IPS-NIHi7 (cell line): ENCODE data around the gene GIT2.

Experiments used
- DNase-seq: peaks from one replicate; pipeline ENCODE4 v3.0.0; 2012; ENCODE audit warnings: mixed read lengths; ENCODE audit errors: extremely low spot score

The GIT2 gene

GRCh38 chr12:109982210-109982609, 14.0 kb downstream of the GIT2 start:
- DNase-seq: no peak

GRCh38 chr12:109981311-109981710, 14.9 kb downstream of the GIT2 start:
- DNase-seq: no peak

- DNase-seq: no peak
Observed at GRCh38 chr12:109972821-109973220, 23.3 kb downstream of the GIT2 start.

- no peak for DNase-seq
Observed at GRCh38 chr12:109968801-109969200, 27.4 kb downstream of the GIT2 start.

GRCh38 chr12:109968032-109968420, 28.1 kb downstream of the GIT2 start:
- DNase-seq: no peak

- no peak for DNase-seq
Observed at GRCh38 chr12:109967383-109968031, 28.7 kb downstream of the GIT2 start.

GRCh38 chr12:109966546-109966945, 29.6 kb downstream of the GIT2 start:
- no peak for DNase-seq

GRCh38 chr12:109963743-109964429, 32.3 kb downstream of the GIT2 start:
- no peak for DNase-seq

- DNase-seq: no peak
Observed at GRCh38 chr12:109963330-109963729, 32.8 kb downstream of the GIT2 start.

- DNase-seq: no peak
Observed at GRCh38 chr12:109962398-109962797, 33.8 kb downstream of the GIT2 start.

- DNase-seq: no peak
Observed at GRCh38 chr12:109961612-109962011, 34.6 kb downstream of the GIT2 start.

GRCh38 chr12:109961201-109961600, 35.0 kb downstream of the GIT2 start:
- no peak for DNase-seq

- DNase-seq: no peak
Observed at GRCh38 chr12:109959411-109960093, 36.6 kb downstream of the GIT2 start.

- no peak for DNase-seq
Observed at GRCh38 chr12:109958374-109958773, 37.8 kb downstream of the GIT2 start.

GRCh38 chr12:109953656-109954055, 42.5 kb downstream of the GIT2 start:
- no peak for DNase-seq

GRCh38 chr12:109952873-109953272, 43.3 kb downstream of the GIT2 start:
- DNase-seq: no peak

- no peak for DNase-seq
Observed at GRCh38 chr12:109952160-109952858, 43.9 kb downstream of the GIT2 start.

- DNase-seq: peak; percentile 53
Observed at GRCh38 chr12:109951751-109952150, 44.4 kb downstream of the GIT2 start.

GRCh38 chr12:109951136-109951535, 45.0 kb downstream of the GIT2 start:
- no peak for DNase-seq

- no peak for DNase-seq
Observed at GRCh38 chr12:109950625-109951024, 45.5 kb downstream of the GIT2 start.

- no peak for DNase-seq
Observed at GRCh38 chr12:109949089-109949488, 47.1 kb downstream of the GIT2 start.

- no peak for DNase-seq
Observed at GRCh38 chr12:109948368-109948767, 47.8 kb downstream of the GIT2 start.
